ENCODE measurements around the gene LZTR1.

LZTR1 gene

GRCh38 chr22:20975541-20976290 lies 6.4 kb upstream of the LZTR1 start:
- Mint-ChIP-seq H3K27me3 (ENCODE audit: low read depth, poor library complexity) (peaks cover 41% of the 10 kb centered on the region), H3K36me3 (ENCODE audit: low read depth) (no peaks in the 10 kb centered on the region), H3K9me3 (peaks cover 9% of the 10 kb centered on the region), H3K4me3 (no peak overlapping the region), H3K4me1 (peaks cover 39% of the 10 kb centered on the region), H3K27ac (no peak overlapping the region)
- TF ChIP-seq, protein P1, sequence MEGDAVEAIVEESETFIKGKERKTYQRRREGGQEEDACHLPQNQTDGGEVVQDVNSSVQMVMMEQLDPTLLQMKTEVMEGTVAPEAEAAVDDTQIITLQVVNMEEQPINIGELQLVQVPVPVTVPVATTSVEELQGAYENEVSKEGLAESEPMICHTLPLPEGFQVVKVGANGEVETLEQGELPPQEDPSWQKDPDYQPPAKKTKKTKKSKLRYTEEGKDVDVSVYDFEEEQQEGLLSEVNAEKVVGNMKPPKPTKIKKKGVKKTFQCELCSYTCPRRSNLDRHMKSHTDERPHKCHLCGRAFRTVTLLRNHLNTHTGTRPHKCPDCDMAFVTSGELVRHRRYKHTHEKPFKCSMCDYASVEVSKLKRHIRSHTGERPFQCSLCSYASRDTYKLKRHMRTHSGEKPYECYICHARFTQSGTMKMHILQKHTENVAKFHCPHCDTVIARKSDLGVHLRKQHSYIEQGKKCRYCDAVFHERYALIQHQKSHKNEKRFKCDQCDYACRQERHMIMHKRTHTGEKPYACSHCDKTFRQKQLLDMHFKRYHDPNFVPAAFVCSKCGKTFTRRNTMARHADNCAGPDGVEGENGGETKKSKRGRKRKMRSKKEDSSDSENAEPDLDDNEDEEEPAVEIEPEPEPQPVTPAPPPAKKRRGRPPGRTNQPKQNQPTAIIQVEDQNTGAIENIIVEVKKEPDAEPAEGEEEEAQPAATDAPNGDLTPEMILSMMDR (IDR thresholded peaks at IDR 0.05), result no peak
- DNase-seq, result no peak

- TF ChIP-seq, protein P1 (IDR thresholded peaks at IDR 0.05), result no peak
- Mint-ChIP-seq H3K4me1 (peaks cover 39% of the 10 kb centered on the region), H3K9me3 (peaks cover 9% of the 10 kb centered on the region), H3K27me3 (ENCODE audit: low read depth, poor library complexity) (peaks cover 41% of the 10 kb centered on the region), H3K4me3 (no peak overlapping the region), H3K27ac (no peak overlapping the region), H3K36me3 (ENCODE audit: low read depth) (no peaks in the 10 kb centered on the region)
- DNase-seq, result no peak
These were observed 5.7 kb upstream of the LZTR1 start for GRCh38 chr22:20976291-20976877.

DNA sequence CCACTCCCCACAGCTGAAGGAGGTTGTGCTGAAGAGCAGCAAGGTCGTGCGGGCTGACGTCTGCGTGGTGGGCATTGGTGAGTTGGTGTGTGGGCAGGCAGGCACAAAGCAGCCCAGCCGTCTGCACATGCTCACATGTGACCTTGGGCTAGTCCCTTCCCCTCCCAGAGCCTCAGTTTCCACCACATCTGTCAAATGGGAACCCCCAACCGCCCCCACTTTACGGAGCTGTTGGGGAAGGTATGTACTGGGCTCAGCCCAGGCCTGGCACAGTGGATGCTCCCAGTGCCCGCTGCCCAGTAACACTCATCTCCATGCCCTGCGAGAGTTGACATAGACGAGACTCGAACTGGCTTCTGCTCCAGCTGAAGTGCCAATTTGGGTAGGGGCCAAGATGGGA lies 5.1 kb upstream of the LZTR1 start:
- Mint-ChIP-seq H3K9me3 (peaks cover 9% of the 10 kb centered on the region), H3K36me3 (ENCODE audit: low read depth) (no peaks in the 10 kb centered on the region), H3K4me3 (no peak overlapping the region), H3K27ac (no peak overlapping the region), H3K4me1 (peaks cover 36% of the 10 kb centered on the region), H3K27me3 (ENCODE audit: low read depth, poor library complexity) (peaks cover 41% of the 10 kb centered on the region)
- DNase-seq, result no peak
- TF ChIP-seq, protein P1 (IDR thresholded peaks at IDR 0.05), result no peak

GRCh38 chr22:20977516-20978170 lies 4.5 kb upstream of the LZTR1 start:
- Mint-ChIP-seq H3K4me3 (no peak overlapping the region), H3K27ac (no peak overlapping the region), H3K36me3 (ENCODE audit: low read depth) (no peaks in the 10 kb centered on the region), H3K4me1 (peaks cover 33% of the 10 kb centered on the region), H3K27me3 (ENCODE audit: low read depth, poor library complexity) (peaks cover 41% of the 10 kb centered on the region), H3K9me3 (peaks cover 9% of the 10 kb centered on the region)
- TF ChIP-seq, protein P1 (IDR thresholded peaks at IDR 0.05), result no peak
- no peak for DNase-seq

DNA sequence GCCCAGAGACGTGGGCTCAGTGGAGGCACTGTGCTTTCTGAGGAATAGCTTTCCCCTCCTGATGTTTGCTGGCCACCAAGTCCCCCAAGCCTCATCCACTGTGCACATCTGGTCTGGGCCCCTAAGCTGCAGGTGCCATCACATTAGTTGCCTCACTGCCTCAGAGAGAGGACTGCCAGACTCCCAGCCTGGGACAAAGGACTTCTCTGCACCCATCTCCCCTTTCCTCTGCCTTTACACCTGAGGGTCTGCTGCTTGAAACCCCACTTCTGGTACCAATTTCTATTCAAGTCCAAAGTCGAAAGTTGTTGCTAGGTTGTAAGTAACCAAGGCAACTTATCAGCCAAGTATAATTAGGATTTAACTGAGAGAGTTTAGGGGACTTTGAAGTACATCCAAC lies 3.7 kb upstream of the LZTR1 start:
- no peak overlapping the region for H3K4me3 Mint-ChIP-seq
- TF ChIP-seq, protein P1 (IDR thresholded peaks at IDR 0.05), result no peak
- no peaks in the 10 kb centered on the region for H3K36me3 Mint-ChIP-seq (ENCODE audit: low read depth)

More for the DNA sequence above, 3.7 kb upstream of the LZTR1 start:
- peaks cover 39% of the 10 kb centered on the region for H3K4me1 Mint-ChIP-seq
- H3K9me3 Mint-ChIP-seq, result peaks cover 9% of the 10 kb centered on the region
- no peak overlapping the region for H3K27ac Mint-ChIP-seq
- peaks cover 41% of the 10 kb centered on the region for H3K27me3 Mint-ChIP-seq (ENCODE audit: low read depth, poor library complexity)
- no peak for DNase-seq

All from nephron progenitor cell (in vitro differentiated cells).